ENCODE measurements around the gene MYO7B. TPM values are rescaled to one million over a fixed set of nuclear protein-coding genes. Genes with fewer than 3 reads are reported as not detected.

The MYO7B gene
- total RNA-seq, 6 donors from 2014 or later, result 1.2 to 6.1 (median 3.1) TPM

DNA sequence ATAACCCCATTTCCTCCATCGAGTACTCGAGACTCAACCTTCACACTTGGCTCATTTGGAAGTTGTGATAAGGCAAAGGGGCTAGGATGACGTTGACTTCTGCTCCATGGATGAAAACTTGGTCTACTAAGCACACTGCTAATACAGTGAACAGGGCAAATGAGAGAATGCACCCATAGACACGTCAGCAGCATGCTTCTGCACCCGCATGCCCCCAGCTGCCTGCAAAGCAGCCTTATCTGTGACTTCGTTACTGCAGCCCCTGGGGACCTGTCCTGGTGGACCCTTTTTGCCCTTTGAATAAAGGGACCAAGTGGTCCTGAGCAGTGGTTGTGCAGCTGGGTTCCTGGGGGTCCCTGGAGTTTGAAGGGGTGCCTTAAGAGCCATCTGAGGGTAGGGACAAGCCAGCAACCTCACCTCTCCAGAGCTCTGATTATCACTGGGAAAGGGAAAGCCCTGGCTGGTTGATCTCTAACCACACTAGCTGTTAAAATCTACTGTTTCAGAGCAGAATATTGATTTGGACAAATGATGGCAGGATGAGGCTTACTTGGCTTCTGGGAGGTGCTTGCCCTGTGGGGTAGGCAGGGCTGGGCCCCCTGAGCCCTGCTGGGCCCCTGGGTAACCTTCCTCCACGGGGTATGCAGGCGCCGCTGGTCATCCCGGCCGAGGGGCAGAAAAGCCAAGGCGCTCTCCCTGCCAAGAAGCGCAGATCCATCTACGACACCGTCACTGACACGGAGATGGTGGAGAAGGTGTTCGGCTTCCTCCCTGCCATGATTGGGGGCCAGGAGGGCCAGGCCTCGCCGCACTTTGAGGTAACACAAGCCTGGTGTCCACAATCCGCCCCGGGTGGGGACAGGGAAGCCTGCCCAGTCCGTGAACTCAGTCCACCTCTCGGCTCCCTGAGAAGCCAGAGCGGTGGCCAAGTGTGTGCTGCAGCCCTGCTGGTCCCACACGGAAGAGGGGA, 72.9 kb downstream of the MYO7B start:
- H3K4me1 ChIP-seq, result no peaks in the 10 kb centered on the region
- H3K36me3 ChIP-seq, result no peaks in the 10 kb centered on the region
- H3K4me3 ChIP-seq, result no peak overlapping the region
- no peaks in the 10 kb centered on the region for H3K27me3 ChIP-seq
- TF ChIP-seq POLR2AphosphoS5 (IDR thresholded peaks at IDR 0.05) (no peak), EP300 (IDR thresholded peaks at IDR 0.05) (no peak), POLR2A (IDR thresholded peaks at IDR 0.05) (no peak)
- TF ChIP-seq, protein P1, sequence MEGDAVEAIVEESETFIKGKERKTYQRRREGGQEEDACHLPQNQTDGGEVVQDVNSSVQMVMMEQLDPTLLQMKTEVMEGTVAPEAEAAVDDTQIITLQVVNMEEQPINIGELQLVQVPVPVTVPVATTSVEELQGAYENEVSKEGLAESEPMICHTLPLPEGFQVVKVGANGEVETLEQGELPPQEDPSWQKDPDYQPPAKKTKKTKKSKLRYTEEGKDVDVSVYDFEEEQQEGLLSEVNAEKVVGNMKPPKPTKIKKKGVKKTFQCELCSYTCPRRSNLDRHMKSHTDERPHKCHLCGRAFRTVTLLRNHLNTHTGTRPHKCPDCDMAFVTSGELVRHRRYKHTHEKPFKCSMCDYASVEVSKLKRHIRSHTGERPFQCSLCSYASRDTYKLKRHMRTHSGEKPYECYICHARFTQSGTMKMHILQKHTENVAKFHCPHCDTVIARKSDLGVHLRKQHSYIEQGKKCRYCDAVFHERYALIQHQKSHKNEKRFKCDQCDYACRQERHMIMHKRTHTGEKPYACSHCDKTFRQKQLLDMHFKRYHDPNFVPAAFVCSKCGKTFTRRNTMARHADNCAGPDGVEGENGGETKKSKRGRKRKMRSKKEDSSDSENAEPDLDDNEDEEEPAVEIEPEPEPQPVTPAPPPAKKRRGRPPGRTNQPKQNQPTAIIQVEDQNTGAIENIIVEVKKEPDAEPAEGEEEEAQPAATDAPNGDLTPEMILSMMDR (IDR thresholded peaks at IDR 0.05), result no peak
- peaks cover under 1 to 9% (median 4%) of the 10 kb centered on the region in 4 donors for H3K9me3 ChIP-seq
- no peak overlapping the region for H3K27ac ChIP-seq
- DNase-seq, result peak; percentile 18 to 72
- ATAC-seq (ENCODE audit: low FRiP score in 2 of 2), result no peak
- WGBS, 2 donors, result 89 to 92% methylated on average over 10 to 25 of the region's 25 CpGs

DNA sequence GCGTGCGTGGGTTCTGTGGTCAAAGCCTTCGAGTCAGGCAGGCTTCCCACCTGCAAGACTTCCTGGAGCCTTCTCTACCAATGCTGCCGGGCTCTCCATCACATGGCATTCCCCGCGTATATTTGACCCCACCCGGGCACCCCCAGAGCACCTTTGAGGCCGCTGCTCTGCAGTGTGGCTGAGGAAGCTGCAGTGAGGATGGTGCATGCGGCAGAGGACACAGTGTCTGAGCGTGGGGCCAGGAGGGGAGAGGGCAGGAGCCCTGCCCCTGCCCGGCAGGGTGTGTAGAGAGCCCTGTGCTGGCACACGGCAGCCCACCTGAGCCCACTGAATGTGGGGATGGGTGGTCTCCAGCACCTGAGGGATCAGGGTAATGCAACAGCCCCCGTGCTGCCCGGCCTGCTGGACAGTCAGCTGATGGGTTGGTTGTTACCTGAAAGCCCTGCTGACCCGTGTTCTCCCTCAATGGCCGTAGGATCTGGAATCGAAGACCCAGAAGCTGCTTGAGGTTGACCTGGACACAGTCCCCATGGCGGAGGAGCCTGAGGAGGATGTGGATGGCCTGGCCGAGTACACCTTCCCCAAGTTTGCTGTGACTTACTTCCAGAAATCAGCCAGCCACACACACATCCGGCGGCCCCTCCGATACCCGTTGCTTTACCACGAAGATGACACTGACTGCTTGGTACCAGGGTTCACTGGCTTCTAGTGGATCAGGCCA, 73.7 kb downstream of the MYO7B start:
- H3K4me3 ChIP-seq, result no peak overlapping the region
- H3K9me3 ChIP-seq, result peaks cover 3 to 16% (median 8%) of the 10 kb centered on the region in 4 donors
- TF ChIP-seq POLR2AphosphoS5 (IDR thresholded peaks at IDR 0.05) (no peak), POLR2A (IDR thresholded peaks at IDR 0.05) (no peak), EP300 (IDR thresholded peaks at IDR 0.05) (no peak)
- TF ChIP-seq, protein P1 (IDR thresholded peaks at IDR 0.05), result no peak
- no peaks in the 10 kb centered on the region for H3K27me3 ChIP-seq
- H3K4me1 ChIP-seq, result no peaks in the 10 kb centered on the region
- DNase-seq (peak; percentile 16 to 50), ATAC-seq (ENCODE audit: low FRiP score in 2 of 2) (no peak)
- 82 to 86% methylated on average over 12 to 24 of the region's 24 CpGs for WGBS, 2 donors
- H3K36me3 ChIP-seq, result no peaks in the 10 kb centered on the region
- no peak overlapping the region for H3K27ac ChIP-seq

DNA sequence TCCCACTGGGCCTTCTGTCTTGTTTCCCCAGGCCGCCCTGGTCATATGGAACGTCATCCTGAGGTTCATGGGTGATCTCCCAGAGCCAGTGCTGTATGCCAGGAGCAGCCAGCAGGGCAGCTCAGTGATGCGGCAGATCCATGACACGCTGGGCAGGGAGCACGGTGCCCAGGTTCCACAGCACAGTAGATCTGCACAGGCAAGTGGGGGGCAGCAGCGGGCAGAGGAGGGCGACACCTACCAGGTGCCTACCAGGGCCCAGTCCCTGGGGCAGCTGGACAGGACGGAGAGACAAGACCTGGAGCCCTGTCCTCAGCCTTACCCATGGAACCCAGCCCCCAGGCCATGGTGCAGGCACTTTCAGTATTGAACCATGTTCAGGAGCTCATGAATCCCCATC, 74.3 kb downstream of the MYO7B start:
- peak in 1 of 2 donors; percentile 48 for DNase-seq
- H3K9me3 ChIP-seq, result peaks cover 3 to 16% (median 8%) of the 10 kb centered on the region in 4 donors
- WGBS, 2 donors, result 91% methylated on average over 7 of the region's 8 CpGs; no CpG with 5 or more reads in 1 of the 2 donors
- H3K36me3 ChIP-seq, result no peaks in the 10 kb centered on the region
- TF ChIP-seq POLR2A (IDR thresholded peaks at IDR 0.05) (no peak), EP300 (IDR thresholded peaks at IDR 0.05) (no peak)
- no peaks in the 10 kb centered on the region for H3K4me1 ChIP-seq
- no peak for ATAC-seq (ENCODE audit: low FRiP score in 2 of 2)
- no peak overlapping the region for H3K27ac ChIP-seq
- H3K27me3 ChIP-seq, result no peaks in the 10 kb centered on the region
- no peak overlapping the region for H3K4me3 ChIP-seq

DNA sequence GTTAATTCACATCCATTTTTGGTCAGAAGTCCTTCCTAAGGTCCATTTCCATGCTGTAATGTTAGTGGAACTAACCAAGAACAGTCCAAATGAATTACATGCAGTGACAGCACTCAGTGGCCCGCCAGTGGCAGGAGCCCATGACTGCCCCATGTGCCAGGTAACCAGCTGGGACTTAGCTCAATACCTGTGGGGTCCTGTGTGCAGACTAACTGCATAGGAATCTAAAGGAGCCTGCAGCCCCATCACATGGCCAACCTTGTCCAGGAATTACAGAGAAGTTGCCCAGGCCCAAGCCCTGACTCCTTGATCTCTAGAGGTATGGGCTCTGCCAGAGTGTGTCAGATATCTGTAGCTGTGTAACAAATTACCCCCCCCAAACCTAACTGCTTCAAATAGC, 75.1 kb downstream of the MYO7B start:
- DNase-seq (peak in 1 of 2 donors; percentile 5), ATAC-seq (ENCODE audit: low FRiP score in 2 of 2) (no peak)
- Histone ChIP-seq H3K4me3 (no peak overlapping the region), H3K9me3 (peaks cover 3 to 16% (median 8%) of the 10 kb centered on the region in 4 donors), H3K36me3 (no peaks in the 10 kb centered on the region), H3K27ac (no peak overlapping the region), H3K27me3 (no peaks in the 10 kb centered on the region), H3K4me1 (no peaks in the 10 kb centered on the region)
- TF ChIP-seq POLR2A (IDR thresholded peaks at IDR 0.05) (no peak), EP300 (IDR thresholded peaks at IDR 0.05) (no peak), POLR2AphosphoS5 (IDR thresholded peaks at IDR 0.05) (no peak)
- TF ChIP-seq, protein P1 (IDR thresholded peaks at IDR 0.05), result no peak
- WGBS, 2 donors, result 80 to 100% methylated on average over 1 of the region's 1 CpG

Data from upper lobe of left lung (tissue), 6 donors.